Measurements from ENCODE around the gene CACNB1.

- TF ChIP-seq CTCF (optimal IDR thresholded peaks at IDR 0.05 in 1 of 3, IDR thresholded peaks at IDR 0.05 in 1 of 3, conservative IDR thresholded peaks at IDR 0.05 in 1 of 3; ENCODE audit: extremely low read depth in 1 of 3, insufficient read depth in 2 of 3, low read length in 3 of 3) (no peak), EZH2 (IDR thresholded peaks at IDR 0.05; ENCODE audit: low read length) (no peak)
Observed at GRCh38 chr17:39141915-39142664, 55.4 kb downstream of the CACNB1 start.

Data from keratinocyte (primary cell).